Neural cell (in vitro differentiated cells): ENCODE measurements around the gene RABGAP1L. TPM values are rescaled to one million over a fixed set of nuclear protein-coding genes. Genes with fewer than 3 reads are reported as not detected.

Experiments used
- H2AFZ ChIP-seq: fragments of 200-600, 300-800 bp; sonication (generic), shearing (Covaris generic); 2 replicates; pipeline ENCODE4 v1.6.0; 2014; ENCODE audit warnings: low read depth, mild to moderate bottlenecking, antibody characterized with exemption, low read length, moderate library complexity
- H3F3A ChIP-seq: fragments of 200-600 bp; shearing (Covaris generic); 2 replicates; pipeline ENCODE4 v1.6.1; 2016; ENCODE audit warnings: mild to moderate bottlenecking, moderate library complexity, mixed read lengths, antibody characterized with exemption, low read length; ENCODE audit not compliant: insufficient read depth, poor library complexity, severe bottlenecking
- H3K27ac ChIP-seq: fragments of 200-600, 300-800 bp; sonication (generic), shearing (Covaris generic); 2 replicates; pipeline ENCODE4 v1.5.1; 2014; ENCODE audit warnings: mild to moderate bottlenecking, low read length, moderate library complexity
- H3K27me3 ChIP-seq: fragments of 300-800, 200-600 bp; sonication (generic), shearing (Covaris generic); 2 replicates; pipeline ENCODE4 v1.6.0; 2014; ENCODE audit warnings: mild to moderate bottlenecking, low read depth, low read length, moderate library complexity; ENCODE audit not compliant: insufficient read depth
- H3K36me3 ChIP-seq: fragments of 300-800, 200-600 bp; sonication (generic), shearing (Covaris generic); 2 replicates; pipeline ENCODE4 v1.5.1; 2014; ENCODE audit warnings: mild to moderate bottlenecking, antibody characterized with exemption, low read length, moderate library complexity; ENCODE audit not compliant: insufficient read depth
- H3K4me2 ChIP-seq: fragments of 300-800, 200-600 bp; sonication (generic), shearing (Covaris generic); 2 replicates; pipeline ENCODE4 v1.6.0; 2014; ENCODE audit warnings: mild to moderate bottlenecking, low read length
- H3K4me3 ChIP-seq: fragments of 300-800, 200-600 bp; sonication (generic), shearing (Covaris generic); 2 replicates; pipeline ENCODE4 v1.5.1; 2014; ENCODE audit warnings: mild to moderate bottlenecking, low read length, moderate library complexity
- H3K79me2 ChIP-seq: fragments of 200-600 bp; shearing (Covaris generic); replicated peaks from 2 replicates; pipeline ENCODE4 v1.6.0; 2014; ENCODE audit warnings: mild to moderate bottlenecking, low read length, moderate library complexity; ENCODE audit not compliant: insufficient read depth
- H3K9ac ChIP-seq: fragments of 300-800, 200-600 bp; sonication (generic), shearing (Covaris generic); 2 replicates; pipeline ENCODE4 v1.6.1; 2016; ENCODE audit warnings: mild to moderate bottlenecking, low read length, mixed read lengths
- H3K9me2 ChIP-seq: fragments of 200-600 bp; shearing (Covaris generic); 2 replicates; pipeline ENCODE4 v1.6.1; 2016; ENCODE audit warnings: mild to moderate bottlenecking, low read length, mixed read lengths; ENCODE audit not compliant: insufficient read depth
- H3K9me3 ChIP-seq: fragments of 200-600, 300-800 bp; sonication (generic), shearing (Covaris generic); 2 replicates; pipeline ENCODE4 v1.6.1; 2016; ENCODE audit warnings: mild to moderate bottlenecking, mixed run types, low read length, moderate library complexity, mixed read lengths
- H4K20me1 ChIP-seq: fragments of 200-600 bp; shearing (Covaris generic); 2 replicates; pipeline ENCODE4 v1.6.1; 2016; ENCODE audit warnings: mild to moderate bottlenecking, mixed run types; ENCODE audit not compliant: insufficient read depth
- EP300 ChIP-seq: fragments of 450-650 bp; conservative IDR thresholded peaks from 2 replicates; pipeline ENCODE4 v1.6.1; 2014; ENCODE audit warnings: antibody characterized with exemption, mild to moderate bottlenecking, moderate library complexity; ENCODE audit not compliant: poor library complexity, severe bottlenecking
- EZH2 ChIP-seq: fragments of 200-600, 300-800 bp; shearing (Covaris generic), sonication (generic); IDR thresholded peaks from 2 replicates; pipeline ENCODE4 v1.6.1; 2014; ENCODE audit warnings: antibody characterized with exemption, low read length, borderline replicate concordance, mild to moderate bottlenecking; ENCODE audit not compliant: insufficient read depth, poor library complexity, severe bottlenecking
- MXI1 ChIP-seq: fragments of 450-650 bp; conservative IDR thresholded peaks from 2 replicates; pipeline ENCODE4 v1.6.1; 2014; ENCODE audit warnings: antibody characterized with exemption, mild to moderate bottlenecking; ENCODE audit not compliant: poor library complexity, severe bottlenecking
- POLR2AphosphoS5 ChIP-seq: IDR thresholded peaks from 2 replicates; pipeline ENCODE4 v1.6.1; 2012
- RAD21 ChIP-seq: fragments of 450-650 bp; conservative IDR thresholded peaks from 2 replicates; pipeline ENCODE4 v1.6.1; 2014; ENCODE audit warnings: antibody characterized with exemption, mild to moderate bottlenecking, moderate library complexity
- SMC3 ChIP-seq: fragments of 450-650 bp; conservative IDR thresholded peaks from 2 replicates; pipeline ENCODE4 v1.6.1; 2014; ENCODE audit warnings: antibody characterized with exemption, mild to moderate bottlenecking, moderate library complexity; ENCODE audit not compliant: poor library complexity
- TAF1 ChIP-seq: IDR thresholded peaks from 2 replicates; pipeline ENCODE4 v1.6.1; 2012; ENCODE audit warnings: low read depth
- polyA plus RNA-seq: library from polyadenylated mRNA; depleted of rRNA; stranded (reverse); fragments of >200 nt; gene quantifications from 2 replicates; pipeline ENCODE4 v1.2.3, GENCODE V29; 2014
- TF ChIP-seq, protein P1 (sequence below): fragments of 450-650 bp; IDR thresholded peaks from 2 replicates; pipeline ENCODE4 v1.5.1; 2014; ENCODE audit warnings: antibody characterized with exemption, mild to moderate bottlenecking, moderate library complexity; ENCODE audit not compliant: poor library complexity, severe bottlenecking
- TF ChIP-seq, protein P2 (sequence below): IDR thresholded peaks from 2 replicates; pipeline ENCODE4 v1.6.1; 2012; ENCODE audit warnings: borderline replicate concordance

Gene RABGAP1L
- polyA plus RNA-seq, 1 donor from 2014 or later: 32.2 TPM

DNA sequence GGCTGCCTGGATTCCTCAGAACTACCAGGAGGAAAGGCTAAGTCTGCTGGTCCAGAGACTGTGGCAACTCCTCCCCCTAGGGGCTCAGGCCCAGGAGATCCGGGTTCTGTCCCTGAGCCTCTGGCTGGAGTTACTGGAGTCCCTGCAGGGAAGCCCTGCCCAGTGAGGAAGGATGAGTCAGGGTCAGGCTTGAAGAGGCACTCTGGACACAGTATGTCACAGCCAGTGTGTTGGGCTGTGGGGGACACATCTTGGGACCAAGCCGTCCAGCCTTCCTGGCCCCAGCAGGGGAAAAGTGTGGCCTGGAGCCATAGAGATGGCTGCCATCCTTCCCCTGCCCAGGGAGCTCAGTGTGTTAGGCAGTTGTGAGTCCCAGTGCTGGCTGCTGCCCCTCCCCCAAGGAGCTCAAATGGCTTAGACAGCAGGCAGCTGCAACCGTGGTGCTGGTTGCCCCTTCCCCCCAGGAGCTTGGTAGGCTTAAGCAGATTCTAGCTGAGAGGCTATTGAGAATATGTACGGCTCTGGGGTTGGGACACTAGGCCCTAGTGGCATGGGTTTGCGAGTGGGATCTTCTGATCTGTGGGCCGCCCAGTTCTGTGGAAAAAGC lies 28.2 kb upstream of the RABGAP1L start:
- Histone ChIP-seq H3K36me3 (no peaks in the 10 kb centered on the region), H3K27ac (no peak overlapping the region), H3K4me2 (no peak overlapping the region), H2AFZ (no peak overlapping the region), H3K9me3 (no peaks in the 10 kb centered on the region), H3K4me3 (no peak overlapping the region), H3K79me2 (no peaks in the 10 kb centered on the region), H3K9me2 (no peaks in the 10 kb centered on the region), H3K9ac (no peak overlapping the region), H3K27me3 (no peaks in the 10 kb centered on the region), H4K20me1 (no peaks in the 10 kb centered on the region), H3F3A (no peaks in the 10 kb centered on the region)
- TF ChIP-seq POLR2AphosphoS5 (no peak), RAD21 (no peak), TAF1 (no peak), MXI1 (no peak), EZH2 (no peak), EP300 (no peak), SMC3 (no peak)
- TF ChIP-seq, protein P1, sequence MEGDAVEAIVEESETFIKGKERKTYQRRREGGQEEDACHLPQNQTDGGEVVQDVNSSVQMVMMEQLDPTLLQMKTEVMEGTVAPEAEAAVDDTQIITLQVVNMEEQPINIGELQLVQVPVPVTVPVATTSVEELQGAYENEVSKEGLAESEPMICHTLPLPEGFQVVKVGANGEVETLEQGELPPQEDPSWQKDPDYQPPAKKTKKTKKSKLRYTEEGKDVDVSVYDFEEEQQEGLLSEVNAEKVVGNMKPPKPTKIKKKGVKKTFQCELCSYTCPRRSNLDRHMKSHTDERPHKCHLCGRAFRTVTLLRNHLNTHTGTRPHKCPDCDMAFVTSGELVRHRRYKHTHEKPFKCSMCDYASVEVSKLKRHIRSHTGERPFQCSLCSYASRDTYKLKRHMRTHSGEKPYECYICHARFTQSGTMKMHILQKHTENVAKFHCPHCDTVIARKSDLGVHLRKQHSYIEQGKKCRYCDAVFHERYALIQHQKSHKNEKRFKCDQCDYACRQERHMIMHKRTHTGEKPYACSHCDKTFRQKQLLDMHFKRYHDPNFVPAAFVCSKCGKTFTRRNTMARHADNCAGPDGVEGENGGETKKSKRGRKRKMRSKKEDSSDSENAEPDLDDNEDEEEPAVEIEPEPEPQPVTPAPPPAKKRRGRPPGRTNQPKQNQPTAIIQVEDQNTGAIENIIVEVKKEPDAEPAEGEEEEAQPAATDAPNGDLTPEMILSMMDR: no peak
- TF ChIP-seq, protein P2, sequence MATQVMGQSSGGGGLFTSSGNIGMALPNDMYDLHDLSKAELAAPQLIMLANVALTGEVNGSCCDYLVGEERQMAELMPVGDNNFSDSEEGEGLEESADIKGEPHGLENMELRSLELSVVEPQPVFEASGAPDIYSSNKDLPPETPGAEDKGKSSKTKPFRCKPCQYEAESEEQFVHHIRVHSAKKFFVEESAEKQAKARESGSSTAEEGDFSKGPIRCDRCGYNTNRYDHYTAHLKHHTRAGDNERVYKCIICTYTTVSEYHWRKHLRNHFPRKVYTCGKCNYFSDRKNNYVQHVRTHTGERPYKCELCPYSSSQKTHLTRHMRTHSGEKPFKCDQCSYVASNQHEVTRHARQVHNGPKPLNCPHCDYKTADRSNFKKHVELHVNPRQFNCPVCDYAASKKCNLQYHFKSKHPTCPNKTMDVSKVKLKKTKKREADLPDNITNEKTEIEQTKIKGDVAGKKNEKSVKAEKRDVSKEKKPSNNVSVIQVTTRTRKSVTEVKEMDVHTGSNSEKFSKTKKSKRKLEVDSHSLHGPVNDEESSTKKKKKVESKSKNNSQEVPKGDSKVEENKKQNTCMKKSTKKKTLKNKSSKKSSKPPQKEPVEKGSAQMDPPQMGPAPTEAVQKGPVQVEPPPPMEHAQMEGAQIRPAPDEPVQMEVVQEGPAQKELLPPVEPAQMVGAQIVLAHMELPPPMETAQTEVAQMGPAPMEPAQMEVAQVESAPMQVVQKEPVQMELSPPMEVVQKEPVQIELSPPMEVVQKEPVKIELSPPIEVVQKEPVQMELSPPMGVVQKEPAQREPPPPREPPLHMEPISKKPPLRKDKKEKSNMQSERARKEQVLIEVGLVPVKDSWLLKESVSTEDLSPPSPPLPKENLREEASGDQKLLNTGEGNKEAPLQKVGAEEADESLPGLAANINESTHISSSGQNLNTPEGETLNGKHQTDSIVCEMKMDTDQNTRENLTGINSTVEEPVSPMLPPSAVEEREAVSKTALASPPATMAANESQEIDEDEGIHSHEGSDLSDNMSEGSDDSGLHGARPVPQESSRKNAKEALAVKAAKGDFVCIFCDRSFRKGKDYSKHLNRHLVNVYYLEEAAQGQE: no peak

DNA sequence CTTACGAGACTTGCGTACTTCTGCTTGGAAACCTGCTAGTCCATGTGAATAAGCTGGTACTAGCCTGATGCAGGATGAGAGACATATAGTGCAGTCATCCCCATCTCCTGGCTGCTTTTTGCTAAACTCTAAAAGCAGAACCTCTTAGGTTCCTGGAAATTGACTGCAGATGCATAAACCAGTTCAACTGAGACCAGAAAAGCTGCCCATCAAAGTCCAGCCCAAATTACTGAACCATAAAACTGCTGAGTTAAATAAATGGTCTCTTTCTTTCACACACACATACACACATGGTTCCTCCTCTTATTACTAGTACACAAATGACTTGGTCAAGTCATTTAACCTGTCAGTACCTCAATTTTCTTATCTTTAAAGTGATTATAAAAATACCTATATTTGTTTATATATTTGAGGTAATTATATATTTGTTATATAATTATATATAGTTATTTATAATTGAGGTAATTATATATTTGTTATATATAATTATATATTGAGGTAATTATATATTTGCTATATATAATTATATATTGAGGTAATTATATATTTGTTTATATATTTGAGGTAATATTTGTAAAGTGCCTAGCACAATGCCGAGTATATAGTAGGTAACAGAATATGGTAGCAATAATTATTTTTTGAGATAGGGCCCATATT lies 25.2 kb upstream of the RABGAP1L start:
- Histone ChIP-seq H4K20me1 (no peaks in the 10 kb centered on the region), H3K4me3 (no peak overlapping the region), H3K27ac (no peak overlapping the region), H3K9me3 (no peaks in the 10 kb centered on the region), H3K9me2 (no peaks in the 10 kb centered on the region), H3K36me3 (no peaks in the 10 kb centered on the region), H3K9ac (no peak overlapping the region), H3K27me3 (no peaks in the 10 kb centered on the region), H2AFZ (no peak overlapping the region), H3K4me2 (no peak overlapping the region), H3K79me2 (no peaks in the 10 kb centered on the region), H3F3A (no peaks in the 10 kb centered on the region)
- no peak for TF ChIP-seq RAD21
- TF ChIP-seq, protein P2: no peak
- TF ChIP-seq EP300: no peak
- TF ChIP-seq, protein P1: no peak
- no peak for TF ChIP-seq SMC3
